NCI-H82 (cell line): ENCODE data around the gene CIDEA.

Experiments used
- DNase-seq: peaks from one replicate; lab custom pipeline; 2025; lab: John Stamatoyannopoulos, UW

The CIDEA gene

DNA sequence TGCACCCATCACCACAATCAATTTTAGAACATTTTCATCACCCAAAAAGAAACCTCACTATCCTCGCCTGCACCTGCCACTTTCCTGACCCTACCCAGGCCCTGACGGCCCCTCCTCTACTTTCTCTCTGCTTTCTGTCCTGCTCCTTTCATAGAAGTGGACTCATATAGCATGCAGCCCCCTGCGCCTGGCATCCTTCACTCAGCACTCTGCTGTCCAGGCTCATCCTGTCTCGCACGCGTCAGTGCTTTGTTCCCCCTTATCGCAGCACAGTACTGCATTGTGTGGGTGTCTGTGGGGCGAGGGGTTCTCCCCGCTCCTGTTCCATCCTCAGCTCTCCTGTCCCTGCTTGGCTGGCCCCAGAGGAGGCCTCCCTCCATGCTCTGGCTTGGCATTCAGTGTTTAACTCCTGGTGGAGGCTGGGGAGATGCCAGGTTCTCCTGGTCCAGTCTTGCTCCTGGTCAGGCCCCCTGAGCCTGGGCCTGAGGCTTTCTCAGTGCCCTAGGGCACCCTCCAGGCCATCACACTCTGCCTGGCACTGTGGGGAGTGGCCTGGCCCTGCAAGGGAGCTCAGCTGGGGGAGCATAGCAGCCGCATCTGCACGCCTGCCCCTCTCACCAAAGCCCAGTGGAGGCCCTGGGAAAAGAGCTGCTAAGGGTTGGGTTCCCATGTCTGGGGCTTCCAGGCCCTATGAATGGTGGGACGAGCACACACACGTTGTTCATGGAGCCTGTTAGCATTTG lies 47.3 kb downstream of the CIDEA start:
- no peak for DNase-seq

DNA sequence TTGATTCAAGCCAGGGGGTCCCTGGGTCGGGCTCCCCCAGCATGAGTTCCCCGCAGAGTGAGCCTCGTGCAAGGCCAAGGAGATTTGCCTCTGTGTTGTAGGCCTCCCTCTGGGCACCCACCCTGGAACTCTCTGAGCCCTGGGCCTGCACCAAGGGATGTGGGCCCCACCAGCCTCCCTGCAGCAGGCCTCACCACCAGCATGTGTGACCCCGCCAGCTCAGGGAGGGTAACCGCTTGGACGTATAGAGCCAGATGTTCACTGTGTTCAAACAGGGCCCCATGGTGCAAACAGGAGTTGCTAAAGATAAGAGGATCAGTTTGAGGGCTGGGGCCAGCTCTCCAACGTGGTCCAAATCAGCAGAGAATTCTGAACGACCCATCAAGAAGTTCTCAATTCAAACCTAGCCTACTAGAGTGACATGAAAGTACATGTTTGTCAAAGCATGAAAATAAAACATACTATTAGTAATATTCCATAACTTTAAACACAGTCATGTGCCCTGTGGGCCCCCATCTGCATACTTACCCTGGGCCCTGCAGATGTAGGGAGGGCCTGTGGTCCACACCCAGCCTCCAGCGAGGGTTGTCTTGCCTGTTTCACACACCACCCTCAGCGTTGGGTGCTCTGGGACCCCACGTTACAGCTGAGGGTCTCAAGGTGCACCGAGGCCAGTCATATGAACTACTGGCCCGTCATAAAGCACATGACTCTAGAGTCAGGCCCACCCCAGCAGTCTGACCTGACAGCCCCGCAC lies 48.4 kb downstream of the CIDEA start:
- peak; percentile 78 for DNase-seq

DNA sequence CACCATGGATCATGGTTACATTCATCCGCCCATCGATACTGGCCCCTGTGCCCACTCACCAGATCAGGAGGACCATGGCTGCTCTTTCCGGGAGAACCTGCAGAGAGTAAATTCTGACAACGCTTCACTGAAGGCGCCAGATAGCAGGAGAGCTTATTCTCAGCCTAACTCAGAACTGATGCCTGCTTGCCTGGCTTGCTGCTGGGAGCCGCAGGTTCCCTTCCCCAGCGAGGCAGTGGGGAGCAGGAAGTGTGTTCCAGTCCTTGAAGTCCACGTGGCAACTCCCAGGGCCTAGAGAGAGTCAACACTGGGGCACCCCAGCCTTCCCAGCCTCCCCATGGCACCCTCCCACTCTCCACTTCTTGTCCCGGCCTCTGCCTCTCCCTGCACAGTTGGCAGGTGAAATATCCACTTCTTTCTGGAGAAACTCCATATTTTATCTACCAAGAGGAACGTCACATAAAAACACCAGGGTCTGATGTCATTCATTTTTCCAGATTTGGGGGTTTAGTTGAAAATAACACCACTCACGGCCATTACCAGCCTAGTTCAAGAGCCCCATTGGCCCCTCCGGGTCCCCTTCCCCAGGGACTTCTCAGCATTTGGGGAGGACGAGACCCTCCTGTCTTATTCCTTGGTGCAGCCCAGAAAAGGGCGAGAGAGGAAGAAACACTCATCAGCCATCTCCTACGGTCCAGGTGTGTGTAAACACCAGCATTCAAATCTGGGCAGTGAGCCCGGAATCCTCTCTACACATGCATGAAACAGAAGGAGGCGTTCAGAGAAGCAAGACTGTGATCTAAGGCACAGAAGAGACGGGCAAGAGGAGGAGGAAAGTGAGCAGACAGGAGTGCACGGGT lies 50.4 kb downstream of the CIDEA start:
- DNase-seq = no peak

DNA sequence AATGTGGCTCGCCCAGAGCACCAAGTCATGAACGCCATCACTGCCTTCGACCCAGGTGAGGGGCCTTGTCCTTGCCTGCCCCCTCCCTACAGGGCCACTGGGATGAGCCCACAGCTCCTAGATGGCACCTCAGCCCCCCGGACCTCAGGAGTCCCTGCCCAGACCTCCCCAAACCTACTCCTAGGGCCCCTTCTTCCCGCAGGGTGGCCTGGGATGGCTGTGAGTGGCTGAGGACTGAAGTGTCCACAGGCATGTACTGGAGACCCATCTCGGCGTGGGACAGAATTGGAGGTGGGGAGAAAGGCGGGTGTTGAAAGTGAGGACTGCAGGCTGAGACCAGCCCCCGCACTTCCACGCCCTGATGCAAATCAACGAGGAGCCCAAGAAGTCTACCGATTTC lies 51.0 kb downstream of the CIDEA start:
- no peak for DNase-seq

DNA sequence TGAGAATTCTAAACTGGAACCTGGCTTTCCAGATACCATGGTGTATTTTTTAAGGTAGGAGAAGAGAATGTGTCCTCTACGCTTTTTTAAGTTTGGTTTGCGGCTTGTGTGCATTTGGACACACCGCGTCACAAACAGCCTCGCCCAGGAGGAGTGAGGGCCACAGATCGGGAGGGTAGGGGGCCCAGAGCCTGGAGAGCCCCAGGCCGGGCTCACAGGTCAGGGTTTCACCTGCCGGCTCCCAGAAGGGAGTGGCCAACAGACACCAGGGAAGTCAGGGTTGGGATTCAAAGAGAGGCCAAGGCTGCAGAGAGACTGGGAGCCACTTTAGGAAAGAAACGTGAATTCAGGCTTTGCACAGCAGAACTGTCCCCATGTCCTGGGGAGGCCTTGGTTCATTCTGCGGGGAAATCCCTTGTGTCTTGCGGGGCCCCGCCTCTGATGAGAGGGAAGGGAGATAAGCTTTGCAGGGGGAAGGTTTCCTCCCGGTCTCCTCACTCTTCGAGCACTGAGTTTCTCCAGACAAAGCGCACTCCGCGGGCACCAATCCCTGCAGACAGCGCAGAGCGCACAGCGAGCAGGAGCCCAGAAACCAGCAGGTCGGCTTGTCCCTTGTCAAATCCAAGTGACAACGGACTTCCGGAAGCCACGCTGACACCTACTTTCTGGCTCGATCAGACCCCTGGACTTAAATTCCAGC lies 51.9 kb downstream of the CIDEA start:
- no peak for DNase-seq

DNA sequence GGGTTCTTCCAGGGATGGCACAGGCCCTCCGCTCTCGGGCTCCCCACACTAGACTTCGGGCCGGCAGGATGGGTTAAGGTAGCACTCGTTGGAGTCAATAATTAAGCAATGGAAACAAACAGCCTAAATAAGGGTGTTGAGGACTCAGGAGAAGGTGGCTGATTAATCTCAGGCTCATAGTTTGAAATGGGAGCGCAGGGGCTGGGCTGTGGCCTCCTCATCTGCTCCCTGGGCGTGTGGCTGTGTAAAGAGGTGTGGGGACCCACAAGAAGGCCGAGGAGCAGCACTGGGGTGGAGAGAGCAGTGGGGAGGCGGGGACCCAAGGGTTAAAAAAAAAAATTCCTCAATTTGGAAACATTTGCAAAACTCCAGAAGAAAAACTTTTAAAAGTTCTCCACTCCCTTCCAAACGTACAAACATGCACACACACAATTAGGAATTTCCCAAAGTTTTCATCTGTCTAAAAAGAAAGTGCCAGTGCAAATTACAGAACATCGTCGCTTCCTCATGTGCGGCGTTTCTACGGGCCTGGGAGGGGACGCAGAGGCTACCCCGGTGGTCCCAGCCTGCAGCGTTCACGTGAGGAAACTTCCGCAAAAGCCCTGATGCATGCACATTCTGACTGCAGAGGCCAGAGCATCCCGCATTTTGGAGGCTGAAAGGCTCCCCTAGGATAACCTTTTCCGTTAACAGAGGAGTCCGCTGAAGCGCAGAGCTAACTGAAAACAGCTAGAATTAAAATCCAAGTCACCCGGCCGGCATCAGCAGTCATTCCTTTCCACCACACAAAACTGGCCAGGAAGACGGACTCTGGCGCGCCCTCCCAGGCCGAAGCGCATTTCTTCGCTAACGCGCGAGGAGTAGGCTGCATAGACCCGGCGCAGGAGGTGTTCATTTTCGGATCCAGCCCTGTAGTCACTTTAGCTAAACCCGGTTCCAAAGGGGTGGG lies 52.9 kb downstream of the CIDEA start:
- no peak for DNase-seq

DNA sequence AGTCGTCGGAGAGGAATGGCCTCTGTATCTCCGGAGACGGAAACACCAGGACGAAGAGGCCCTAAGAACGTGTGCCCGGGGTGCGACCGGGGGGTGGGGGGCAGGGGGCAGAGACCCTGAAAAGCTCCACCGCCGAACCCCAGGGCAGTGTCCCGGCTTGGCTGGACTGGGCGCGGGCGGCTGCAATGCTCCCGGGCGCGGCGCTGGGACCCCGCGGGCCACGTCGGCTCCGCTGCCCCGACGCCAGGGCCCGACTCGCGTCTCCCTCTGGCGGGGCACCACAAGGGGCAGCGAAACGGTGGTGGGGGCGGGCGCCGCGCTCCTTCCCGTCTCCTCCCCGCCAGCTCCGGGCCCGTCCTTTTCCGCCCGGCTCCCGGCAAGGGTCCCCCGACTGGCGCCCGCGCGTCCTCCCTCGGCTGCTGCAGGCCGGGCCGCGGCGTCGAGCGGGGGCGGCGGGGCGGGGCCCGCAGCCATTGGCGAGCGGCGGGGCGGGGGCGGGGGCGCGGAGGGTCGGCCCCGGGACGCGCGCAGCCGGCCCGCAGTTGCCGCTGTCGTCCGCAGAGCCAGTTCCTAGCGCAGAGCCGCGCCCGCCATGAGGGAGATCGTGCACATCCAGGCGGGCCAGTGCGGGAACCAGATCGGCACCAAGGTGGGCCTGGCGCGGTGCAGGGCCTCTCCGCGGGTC lies 53.7 kb downstream of the CIDEA start, which contains the start of gene TUBB6:
Gene TUBB6 (plus strand): TSS at position 541 of the 685 bp plus-strand sequence. CDS start 52 bp downstream, at position 593.
- DNase-seq = peak; percentile 78

DNA sequence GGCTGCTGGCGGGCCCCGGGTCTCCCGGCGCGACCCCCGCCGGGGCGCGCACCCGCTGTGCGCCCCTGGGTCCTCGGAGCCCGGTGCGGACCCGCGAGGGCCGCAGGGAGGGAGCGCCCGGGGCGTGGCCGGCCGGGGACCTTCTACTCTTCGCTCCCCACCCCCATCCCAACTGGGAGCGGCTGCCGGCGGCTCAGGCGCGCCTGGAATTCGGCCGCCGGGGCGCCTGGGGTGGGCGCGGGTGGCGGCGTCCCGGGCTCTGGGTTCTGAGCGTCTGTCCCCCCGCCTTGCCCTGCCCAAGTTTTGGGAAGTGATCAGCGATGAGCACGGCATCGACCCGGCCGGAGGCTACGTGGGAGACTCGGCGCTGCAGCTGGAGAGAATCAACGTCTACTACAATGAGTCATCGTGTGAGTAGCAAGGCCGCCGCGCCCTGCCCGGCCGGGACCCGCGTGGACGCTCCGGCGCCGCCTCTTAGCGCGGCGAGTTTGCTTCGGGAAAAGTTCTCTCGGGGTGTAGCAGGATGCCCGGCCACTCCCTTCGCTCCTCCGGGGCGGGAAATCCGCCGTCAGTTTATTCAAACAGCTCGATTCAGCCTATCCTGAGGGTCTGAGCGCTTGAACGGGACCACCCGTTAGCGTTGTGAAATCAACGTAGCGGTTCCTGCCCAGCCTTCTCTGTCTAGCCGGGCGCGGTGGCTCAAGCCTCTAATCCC lies 54.4 kb downstream of the CIDEA start:
- DNase-seq = peak; percentile 78

DNA sequence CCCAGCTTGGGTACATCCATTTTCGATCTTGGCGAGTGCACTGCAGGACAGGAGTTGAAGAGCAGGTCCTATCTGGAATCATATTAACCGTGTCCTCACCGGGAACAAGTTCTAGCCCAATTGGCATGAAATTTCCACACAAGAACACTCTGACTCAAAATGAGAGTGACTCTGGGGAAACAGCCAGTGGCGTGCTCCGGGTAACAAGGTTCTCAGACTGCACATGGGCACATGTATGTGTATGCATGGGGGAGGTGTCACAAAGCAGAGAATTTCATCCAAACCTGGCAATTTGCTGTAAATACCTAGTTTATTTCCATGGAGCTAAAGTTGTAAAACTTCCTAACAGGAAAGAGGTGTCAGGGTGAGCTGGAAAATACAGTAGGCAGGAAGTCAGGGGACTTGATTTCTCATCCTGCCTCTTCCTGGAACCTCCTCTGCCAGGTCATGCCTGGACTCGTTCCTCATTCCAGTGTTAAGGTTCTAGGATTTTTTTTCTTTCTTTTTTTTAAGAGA lies 55.6 kb downstream of the CIDEA start:
- no peak for DNase-seq

DNA sequence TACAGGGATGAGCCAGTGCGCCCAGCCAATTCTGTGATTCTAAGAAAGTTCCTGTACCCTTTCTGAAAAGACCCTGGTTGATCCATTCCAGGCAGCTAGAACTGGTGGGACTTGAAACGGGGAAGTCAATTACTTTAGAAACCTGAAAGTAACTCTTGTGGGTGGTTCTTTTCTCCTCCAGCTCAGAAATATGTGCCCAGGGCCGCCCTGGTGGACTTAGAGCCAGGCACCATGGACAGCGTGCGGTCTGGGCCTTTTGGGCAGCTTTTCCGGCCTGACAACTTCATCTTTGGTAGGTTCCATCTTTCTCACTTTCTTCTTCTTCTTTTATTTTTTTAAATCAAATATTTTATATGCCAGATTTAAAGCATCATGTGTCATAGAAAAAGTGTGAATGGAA lies 56.6 kb downstream of the CIDEA start:
- no peak for DNase-seq

DNA sequence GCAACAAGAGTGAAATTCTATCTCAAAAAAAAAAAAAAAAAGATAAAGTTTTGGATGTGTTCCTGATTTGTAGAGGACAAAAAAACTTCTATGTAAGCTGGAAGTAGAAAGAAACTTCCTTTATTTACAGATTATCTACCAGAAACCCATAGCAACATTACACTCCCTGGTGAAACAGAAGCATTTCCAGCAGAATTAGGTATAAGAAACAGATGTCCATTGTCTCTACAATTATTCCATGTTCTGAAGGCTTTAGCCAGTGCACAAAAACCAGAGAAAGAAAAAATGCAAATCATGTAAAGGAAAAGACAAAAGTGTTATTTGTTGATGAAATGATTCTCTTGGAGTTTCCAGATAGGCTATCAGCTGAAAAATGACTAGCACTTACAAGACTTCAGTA lies 58.8 kb downstream of the CIDEA start:
- no peak for DNase-seq

DNA sequence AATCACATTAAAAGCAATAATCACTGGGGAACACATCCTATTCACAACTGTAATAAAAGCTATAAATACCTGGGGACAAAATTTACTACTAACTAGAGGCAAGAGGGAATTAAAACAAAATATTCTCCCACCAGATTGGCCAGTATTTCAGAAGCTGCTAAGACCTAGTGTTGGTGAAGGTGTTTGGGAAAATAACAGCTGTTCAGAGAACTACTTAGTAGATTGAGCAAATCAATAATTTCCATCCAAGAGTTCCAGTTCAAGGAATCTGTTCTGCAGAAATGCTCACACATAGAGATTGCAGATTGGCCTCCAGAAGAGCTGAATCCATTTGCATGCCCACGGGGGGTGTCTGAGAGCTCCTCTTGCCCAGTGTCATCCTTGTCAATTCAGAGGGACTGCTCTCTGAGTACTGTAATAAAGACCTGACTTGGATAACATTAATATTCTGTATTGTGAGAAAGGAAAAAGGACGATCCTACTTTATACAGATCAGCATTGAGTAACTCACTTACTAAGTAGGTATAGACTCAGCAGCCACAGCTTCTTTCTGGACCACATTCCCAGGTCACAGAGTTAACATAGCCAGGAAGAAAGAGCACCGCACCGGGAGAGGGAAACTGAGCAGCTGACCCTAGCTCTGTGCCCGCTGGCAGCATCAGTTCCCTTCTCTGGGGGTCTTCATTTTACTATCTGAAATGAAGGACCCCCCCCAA lies 59.5 kb downstream of the CIDEA start:
- DNase-seq = no peak

DNA sequence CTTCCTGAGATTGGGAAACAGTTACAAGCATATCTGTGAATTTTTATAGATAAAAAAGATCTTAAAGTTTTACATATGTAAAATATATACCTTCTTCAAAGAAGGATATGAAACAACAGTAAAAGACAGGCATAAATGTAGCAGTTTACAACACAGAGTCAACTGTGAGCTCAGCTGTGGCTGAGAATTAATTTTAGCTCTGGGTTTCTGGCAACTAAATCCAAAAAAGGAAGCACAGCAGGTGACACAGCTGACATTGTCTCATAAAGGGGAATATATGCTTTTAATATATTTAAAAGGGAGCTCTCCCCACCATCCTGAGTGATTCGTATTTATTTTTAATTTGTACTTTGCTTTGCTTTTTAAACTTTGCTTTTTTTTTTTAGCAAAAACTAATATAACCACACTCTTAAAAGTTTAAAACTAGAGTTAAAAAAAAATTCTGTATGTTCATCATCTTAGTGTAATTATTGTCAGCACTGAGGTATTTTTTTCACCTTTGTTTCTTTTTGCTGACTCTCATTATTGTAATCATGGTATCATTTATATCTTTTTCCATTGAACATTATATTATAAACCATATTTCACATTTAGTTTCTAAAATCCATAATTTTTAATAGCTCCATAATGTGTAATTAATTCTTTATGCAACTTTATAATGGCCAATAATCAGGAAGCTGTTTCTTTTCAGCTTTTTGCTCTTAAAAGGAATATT lies 60.6 kb downstream of the CIDEA start:
- no peak for DNase-seq

DNA sequence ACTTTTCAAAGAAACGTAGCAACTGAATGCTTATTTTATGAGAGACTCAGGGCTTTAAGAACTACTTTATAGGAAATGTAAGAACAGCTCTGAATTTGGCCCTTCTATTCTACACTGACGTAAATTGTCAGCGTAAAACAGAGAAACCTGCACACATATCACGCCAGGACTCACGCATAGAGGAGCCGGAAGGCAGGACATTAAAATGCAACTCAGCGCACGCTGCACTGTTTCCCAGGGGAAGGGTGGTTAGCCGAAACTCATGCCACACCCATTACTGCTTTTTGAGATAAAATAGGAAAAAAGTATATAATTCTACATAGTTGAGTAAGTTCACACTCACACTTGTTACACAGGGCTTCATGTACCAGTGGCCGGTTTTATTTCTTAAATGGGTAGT lies 61.3 kb downstream of the CIDEA start:
- DNase-seq = no peak

DNA sequence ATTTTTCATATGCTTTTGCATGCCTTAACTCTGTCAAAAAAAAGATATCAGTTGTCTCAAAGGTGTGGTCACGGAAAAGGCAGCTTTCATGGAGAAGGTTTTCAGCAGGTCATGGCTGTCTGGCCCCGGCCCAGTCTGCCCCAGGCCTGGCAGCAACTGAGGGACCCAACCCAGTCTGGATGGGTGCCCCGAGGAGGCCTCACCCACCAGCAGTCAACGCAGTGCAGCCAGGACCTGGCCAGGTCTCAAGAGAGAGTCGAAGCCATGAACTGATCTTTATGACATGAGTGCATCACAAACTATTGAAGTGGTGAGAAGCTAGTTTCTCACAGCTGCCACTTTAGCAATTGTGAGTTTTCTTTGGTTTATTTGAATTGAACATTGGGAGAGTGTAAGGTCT lies 61.8 kb downstream of the CIDEA start:
- no peak for DNase-seq

DNA sequence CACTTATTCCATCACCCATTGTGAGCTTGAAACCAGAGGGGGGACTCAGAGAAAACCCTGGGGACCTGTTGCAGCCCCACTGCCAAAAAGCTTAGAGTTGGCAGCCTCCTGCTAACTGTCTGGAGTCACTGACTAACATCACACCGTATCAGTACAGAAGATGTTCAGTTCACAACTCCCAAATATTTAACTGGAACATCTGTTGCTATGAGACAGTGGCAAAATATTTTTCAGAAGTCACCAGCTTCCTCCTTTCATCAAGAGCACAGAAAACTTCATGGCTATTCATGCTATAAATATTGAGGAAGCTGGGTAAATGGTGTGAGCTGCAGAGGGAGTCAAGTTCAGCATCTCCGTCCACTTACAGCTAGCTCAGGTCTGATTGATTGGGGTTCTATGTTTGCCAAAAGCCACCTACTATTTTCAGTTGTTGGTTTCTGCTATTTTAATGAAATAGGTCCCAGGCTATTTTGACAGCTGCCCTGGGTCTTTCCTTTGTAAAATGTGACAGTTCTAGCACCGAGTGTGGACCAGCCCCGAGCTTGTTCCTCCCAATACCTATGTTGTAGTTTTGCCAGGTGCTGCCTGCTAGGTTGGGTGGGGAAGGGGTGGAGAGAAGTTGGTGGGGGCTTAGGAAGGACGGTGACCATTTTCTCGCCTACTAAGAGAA lies 63.6 kb downstream of the CIDEA start:
- DNase-seq = no peak

DNA sequence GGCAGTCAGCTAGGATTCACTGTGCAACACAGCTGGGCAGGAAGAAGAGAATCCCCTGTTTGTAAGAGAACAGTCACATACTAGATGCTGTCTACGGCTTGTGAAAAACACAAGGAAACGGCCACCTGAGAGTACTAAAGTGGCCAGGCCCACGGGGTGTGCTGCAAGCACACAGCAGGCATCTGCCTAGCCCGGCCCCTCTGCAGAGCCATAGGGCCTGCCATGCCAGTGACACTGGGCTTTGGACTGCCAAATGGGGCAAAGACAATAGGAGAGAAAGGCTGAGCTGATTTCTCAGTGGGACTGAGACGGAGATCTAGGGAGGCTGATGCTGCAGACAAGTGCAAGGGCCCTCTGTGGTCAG lies 64.2 kb downstream of the CIDEA start:
- DNase-seq = no peak
